ENCODE data around the gene MGMT. TPM values are rescaled to one million over a fixed set of nuclear protein-coding genes. Genes with fewer than 3 reads are reported as not detected.

MGMT gene
- total RNA-seq, 1 donor from 2014 or later, result 25.9 TPM

GRCh38 chr10:129521161-129522025 is 54.4 kb downstream of the MGMT start:
- H3K9me3 Mint-ChIP-seq (ENCODE audit: unreplicated experiment), result no peaks in the 10 kb centered on the region
- H3K27ac Mint-ChIP-seq (ENCODE audit: unreplicated experiment), result no peak overlapping the region
- no peak overlapping the region for H3K4me3 Mint-ChIP-seq (ENCODE audit: unreplicated experiment)
- no peak for TF ChIP-seq CTCF (IDR thresholded peaks at IDR 0.05; ENCODE audit: unreplicated experiment)
- DNase-seq (ENCODE audit: low spot score), result no peak
- peaks cover 5% of the 10 kb centered on the region for H3K27me3 Mint-ChIP-seq (ENCODE audit: unreplicated experiment)
- H3K4me1 Mint-ChIP-seq (ENCODE audit: unreplicated experiment), result peaks cover 9% of the 10 kb centered on the region
- peaks cover under 1% of the 10 kb centered on the region for H3K36me3 Mint-ChIP-seq (ENCODE audit: low read depth, unreplicated experiment)

- Mint-ChIP-seq H3K4me1 (ENCODE audit: unreplicated experiment) (peaks cover 9% of the 10 kb centered on the region), H3K9me3 (ENCODE audit: unreplicated experiment) (no peaks in the 10 kb centered on the region), H3K4me3 (ENCODE audit: unreplicated experiment) (no peak overlapping the region), H3K36me3 (ENCODE audit: low read depth, unreplicated experiment) (peaks cover 3% of the 10 kb centered on the region), H3K27me3 (ENCODE audit: unreplicated experiment) (peaks cover 5% of the 10 kb centered on the region), H3K27ac (ENCODE audit: unreplicated experiment) (no peak overlapping the region)
- DNase-seq (ENCODE audit: low spot score), result no peak
- TF ChIP-seq CTCF (IDR thresholded peaks at IDR 0.05; ENCODE audit: unreplicated experiment), result no peak
Observed at GRCh38 chr10:129522041-129522585, 55.1 kb downstream of the MGMT start.

- Mint-ChIP-seq H3K4me3 (ENCODE audit: unreplicated experiment) (no peak overlapping the region), H3K27ac (ENCODE audit: unreplicated experiment) (no peak overlapping the region), H3K4me1 (ENCODE audit: unreplicated experiment) (no peaks in the 10 kb centered on the region), H3K9me3 (ENCODE audit: unreplicated experiment) (no peaks in the 10 kb centered on the region), H3K36me3 (ENCODE audit: low read depth, unreplicated experiment) (peaks cover 8% of the 10 kb centered on the region), H3K27me3 (ENCODE audit: unreplicated experiment) (no peaks in the 10 kb centered on the region)
- no peak for TF ChIP-seq CTCF (IDR thresholded peaks at IDR 0.05; ENCODE audit: unreplicated experiment)
- no peak for DNase-seq (ENCODE audit: low spot score)
Observed at GRCh38 chr10:129523031-129523722, 56.1 kb downstream of the MGMT start.

GRCh38 chr10:129523723-129524316 is 56.8 kb downstream of the MGMT start:
- Mint-ChIP-seq H3K4me3 (ENCODE audit: unreplicated experiment) (no peak overlapping the region), H3K36me3 (ENCODE audit: low read depth, unreplicated experiment) (peaks cover 9% of the 10 kb centered on the region), H3K27me3 (ENCODE audit: unreplicated experiment) (no peaks in the 10 kb centered on the region), H3K27ac (ENCODE audit: unreplicated experiment) (no peak overlapping the region), H3K4me1 (ENCODE audit: unreplicated experiment) (no peaks in the 10 kb centered on the region), H3K9me3 (ENCODE audit: unreplicated experiment) (no peaks in the 10 kb centered on the region)
- TF ChIP-seq CTCF (IDR thresholded peaks at IDR 0.05; ENCODE audit: unreplicated experiment), result no peak
- no peak for DNase-seq (ENCODE audit: low spot score)
